OCI-LY3 (cell line): ENCODE results near the gene FREM2.

ENCODE experiments used
- EZH2phosphoT487 ChIP-seq: fragments of 200-600 bp; shearing (Covaris generic); IDR thresholded peaks from 2 replicates; pipeline ENCODE4 v1.6.1; 2018; ENCODE audit warnings: antibody characterized with exemption, mixed run types, low read depth
- TF ChIP-seq, protein P1 (sequence below): fragments of 200-600, 300-600 bp; sonication (generic); IDR thresholded peaks from 2 replicates; pipeline ENCODE4 v1.5.1; 2014; ENCODE audit warnings: antibody characterized with exemption, low read length, low read depth

DNA sequence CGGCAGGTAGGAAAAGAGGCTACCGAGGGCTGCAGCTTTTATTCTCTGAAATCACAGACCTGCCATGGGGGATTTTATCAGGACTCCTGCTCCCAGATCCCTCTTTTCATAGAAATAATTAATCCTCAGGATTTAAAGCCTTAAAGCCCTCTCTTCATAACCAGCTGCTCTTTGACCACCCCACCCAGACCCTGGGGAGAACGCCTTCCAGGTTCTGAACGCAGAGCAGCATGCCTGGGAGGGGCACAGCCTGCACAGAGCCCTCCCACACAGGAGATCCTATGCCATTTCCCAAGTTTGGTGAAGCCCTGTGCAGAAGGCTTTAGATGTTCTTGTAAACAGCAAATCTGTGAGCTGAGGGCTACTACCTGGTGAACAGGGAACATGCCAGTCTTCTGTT is 212.7 kb downstream of the FREM2 start:
- TF ChIP-seq, protein P1, sequence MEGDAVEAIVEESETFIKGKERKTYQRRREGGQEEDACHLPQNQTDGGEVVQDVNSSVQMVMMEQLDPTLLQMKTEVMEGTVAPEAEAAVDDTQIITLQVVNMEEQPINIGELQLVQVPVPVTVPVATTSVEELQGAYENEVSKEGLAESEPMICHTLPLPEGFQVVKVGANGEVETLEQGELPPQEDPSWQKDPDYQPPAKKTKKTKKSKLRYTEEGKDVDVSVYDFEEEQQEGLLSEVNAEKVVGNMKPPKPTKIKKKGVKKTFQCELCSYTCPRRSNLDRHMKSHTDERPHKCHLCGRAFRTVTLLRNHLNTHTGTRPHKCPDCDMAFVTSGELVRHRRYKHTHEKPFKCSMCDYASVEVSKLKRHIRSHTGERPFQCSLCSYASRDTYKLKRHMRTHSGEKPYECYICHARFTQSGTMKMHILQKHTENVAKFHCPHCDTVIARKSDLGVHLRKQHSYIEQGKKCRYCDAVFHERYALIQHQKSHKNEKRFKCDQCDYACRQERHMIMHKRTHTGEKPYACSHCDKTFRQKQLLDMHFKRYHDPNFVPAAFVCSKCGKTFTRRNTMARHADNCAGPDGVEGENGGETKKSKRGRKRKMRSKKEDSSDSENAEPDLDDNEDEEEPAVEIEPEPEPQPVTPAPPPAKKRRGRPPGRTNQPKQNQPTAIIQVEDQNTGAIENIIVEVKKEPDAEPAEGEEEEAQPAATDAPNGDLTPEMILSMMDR = no peak
- no peak for TF ChIP-seq EZH2phosphoT487
